Hepatic stellate cell (primary cell): ENCODE results near the gene PLEKHH3.
"Not testable (repeated sequence)": the region's sequence is repeated elsewhere in the genome, so short reads cannot be mapped to it uniquely, and the experiment has no call there.

Source experiments
- DNase-seq: peaks from one replicate; pipeline ENCODE4 v3.0.0; 2011; ENCODE audit warnings: low spot score

Gene PLEKHH3

GRCh38 chr17:42632949-42633444, 43.8 kb downstream of the PLEKHH3 start:
- no peak for DNase-seq

GRCh38 chr17:42629411-42630009, 47.3 kb downstream of the PLEKHH3 start:
- no peak for DNase-seq

GRCh38 chr17:42627032-42627764, 49.6 kb downstream of the PLEKHH3 start:
- not testable (repeated sequence) for DNase-seq

- no peak for DNase-seq
Observed at GRCh38 chr17:42623732-42624596, 52.8 kb downstream of the PLEKHH3 start.

GRCh38 chr17:42623271-42623670, 53.5 kb downstream of the PLEKHH3 start:
- DNase-seq, result no peak

GRCh38 chr17:42621987-42622386, 54.8 kb downstream of the PLEKHH3 start:
- not testable (repeated sequence) for DNase-seq

- DNase-seq, result no peak
Observed at GRCh38 chr17:42618442-42619150, 58.2 kb downstream of the PLEKHH3 start.

- DNase-seq, result no peak
Observed at GRCh38 chr17:42617956-42618431, 58.8 kb downstream of the PLEKHH3 start.
